ENCODE data around the gene KRT71.
"Not testable (repeated sequence)": the region's sequence is repeated elsewhere in the genome, so short reads cannot be mapped to it uniquely, and the experiment has no call there.

KRT71 gene

DNA sequence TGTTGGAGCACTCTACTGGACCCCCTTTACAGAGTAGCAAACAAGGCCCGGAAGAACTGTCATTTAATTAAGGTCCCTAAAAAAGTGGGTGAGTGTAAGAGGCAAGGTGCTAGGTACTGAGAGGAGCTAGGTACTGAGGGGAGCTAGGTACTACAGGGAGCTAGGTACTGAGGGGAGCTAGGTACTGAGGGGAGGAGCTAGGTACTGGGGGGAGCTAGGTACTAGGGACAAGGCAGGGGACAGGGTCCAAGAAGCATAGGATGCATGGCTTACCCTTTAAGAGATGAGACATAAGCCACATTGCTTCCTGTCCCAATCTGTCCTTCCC lies 37.7 kb downstream of the KRT71 start:
- no peak overlapping the region for H3K4me3 Mint-ChIP-seq
- H3K36me3 Mint-ChIP-seq (ENCODE audit: low read depth) = no peaks in the 10 kb centered on the region
- H3K27ac Mint-ChIP-seq = no peak overlapping the region
- peaks cover 5% of the 10 kb centered on the region for H3K9me3 Mint-ChIP-seq
- peaks cover 1% of the 10 kb centered on the region for H3K27me3 Mint-ChIP-seq
- no peaks in the 10 kb centered on the region for H3K4me1 Mint-ChIP-seq (ENCODE audit: low read depth)

DNA sequence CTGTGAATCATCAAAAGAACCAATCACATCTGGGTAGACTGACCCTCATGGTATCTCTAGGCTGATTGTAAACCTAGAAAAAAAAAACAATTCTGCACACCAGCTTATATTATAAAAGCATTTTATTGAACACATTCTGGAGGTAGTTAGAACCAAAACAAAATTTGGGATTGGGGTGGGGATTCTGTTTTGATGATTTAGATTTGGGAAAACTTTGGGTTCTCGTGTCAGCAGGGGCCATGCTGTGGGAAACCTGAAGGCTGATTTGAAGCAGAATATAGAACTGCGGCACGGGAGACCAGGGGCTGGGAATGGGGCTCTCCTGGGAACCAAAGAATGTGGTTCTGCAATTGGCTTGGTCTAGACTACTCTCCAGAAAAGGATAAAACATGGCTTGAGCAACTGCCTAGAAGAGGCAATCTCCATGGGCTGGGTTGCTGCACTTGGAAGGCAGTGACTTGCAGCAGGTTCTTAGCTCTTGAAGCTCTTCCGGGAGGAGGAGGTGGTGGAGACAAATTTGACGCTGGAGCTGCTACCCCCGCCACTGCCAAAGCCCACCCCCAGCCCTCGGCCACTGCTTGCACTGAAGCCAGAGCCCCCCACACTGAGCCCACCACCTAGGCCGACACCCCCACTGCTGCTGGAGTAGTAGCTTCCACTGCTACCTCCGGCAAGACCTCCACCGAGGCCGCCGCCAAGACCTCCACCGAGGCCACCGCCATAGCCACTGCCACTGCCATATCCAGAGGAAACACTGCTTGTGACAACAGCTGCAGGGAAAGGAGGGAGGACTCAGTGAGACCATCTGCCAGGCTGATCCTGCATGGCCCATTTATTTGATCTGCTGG lies 38.2 kb downstream of the KRT71 start:
- H3K36me3 Mint-ChIP-seq (ENCODE audit: low read depth) = no peaks in the 10 kb centered on the region
- no peak overlapping the region for H3K4me3 Mint-ChIP-seq
- H3K27me3 Mint-ChIP-seq = peaks cover 7% of the 10 kb centered on the region
- no peaks in the 10 kb centered on the region for H3K4me1 Mint-ChIP-seq (ENCODE audit: low read depth)
- peaks cover 5% of the 10 kb centered on the region for H3K9me3 Mint-ChIP-seq
- no peak overlapping the region for H3K27ac Mint-ChIP-seq

DNA sequence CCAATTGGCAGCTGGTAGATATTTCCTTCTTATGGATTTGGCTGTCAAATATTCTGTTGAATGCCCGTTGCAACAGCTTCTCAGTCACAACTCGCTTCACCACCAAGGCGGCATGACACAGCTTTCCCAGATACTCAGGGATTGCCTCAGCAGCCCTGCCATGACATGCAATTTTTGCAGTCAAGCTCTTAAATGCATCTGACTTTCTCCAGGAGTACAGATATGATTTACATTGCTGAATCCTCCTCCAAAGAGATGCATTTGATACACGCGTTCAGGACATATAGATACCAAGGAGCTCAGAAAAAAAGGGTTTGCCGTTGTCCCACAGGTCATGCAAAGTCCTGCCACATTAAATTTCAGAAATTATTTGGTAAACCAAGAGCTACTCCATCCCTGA lies 39.2 kb downstream of the KRT71 start:
- H3K4me3 Mint-ChIP-seq = no peak overlapping the region
- peaks cover 16% of the 10 kb centered on the region for H3K27me3 Mint-ChIP-seq
- H3K36me3 Mint-ChIP-seq (ENCODE audit: low read depth) = no peaks in the 10 kb centered on the region
- H3K4me1 Mint-ChIP-seq (ENCODE audit: low read depth) = no peaks in the 10 kb centered on the region
- H3K9me3 Mint-ChIP-seq = peaks cover 5% of the 10 kb centered on the region
- no peak overlapping the region for H3K27ac Mint-ChIP-seq

DNA sequence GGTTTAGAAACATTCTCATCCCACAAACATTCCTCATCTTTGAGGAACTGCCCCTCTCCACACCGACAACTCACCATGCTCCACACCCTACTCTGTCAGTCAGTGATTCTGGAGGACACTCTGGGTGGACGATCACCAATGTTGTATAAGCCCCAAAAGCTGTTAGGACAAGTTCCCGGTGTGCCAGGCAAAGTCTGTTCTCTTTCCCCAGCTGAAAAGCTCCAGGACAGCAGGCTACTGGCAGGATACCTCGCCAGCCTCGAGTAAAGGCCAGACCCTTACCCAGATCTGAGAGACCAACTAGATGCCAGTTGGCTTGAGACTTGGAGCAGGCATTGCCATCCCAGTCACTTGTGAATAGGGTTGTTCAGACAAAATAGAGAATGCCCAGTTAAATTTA lies 44.7 kb downstream of the KRT71 start:
- H3K9me3 Mint-ChIP-seq = peaks cover 5% of the 10 kb centered on the region
- no peaks in the 10 kb centered on the region for H3K4me1 Mint-ChIP-seq (ENCODE audit: low read depth)
- no peak overlapping the region for H3K4me3 Mint-ChIP-seq
- no peaks in the 10 kb centered on the region for H3K36me3 Mint-ChIP-seq (ENCODE audit: low read depth)
- H3K27ac Mint-ChIP-seq = no peak overlapping the region
- H3K27me3 Mint-ChIP-seq = peaks cover 40% of the 10 kb centered on the region

DNA sequence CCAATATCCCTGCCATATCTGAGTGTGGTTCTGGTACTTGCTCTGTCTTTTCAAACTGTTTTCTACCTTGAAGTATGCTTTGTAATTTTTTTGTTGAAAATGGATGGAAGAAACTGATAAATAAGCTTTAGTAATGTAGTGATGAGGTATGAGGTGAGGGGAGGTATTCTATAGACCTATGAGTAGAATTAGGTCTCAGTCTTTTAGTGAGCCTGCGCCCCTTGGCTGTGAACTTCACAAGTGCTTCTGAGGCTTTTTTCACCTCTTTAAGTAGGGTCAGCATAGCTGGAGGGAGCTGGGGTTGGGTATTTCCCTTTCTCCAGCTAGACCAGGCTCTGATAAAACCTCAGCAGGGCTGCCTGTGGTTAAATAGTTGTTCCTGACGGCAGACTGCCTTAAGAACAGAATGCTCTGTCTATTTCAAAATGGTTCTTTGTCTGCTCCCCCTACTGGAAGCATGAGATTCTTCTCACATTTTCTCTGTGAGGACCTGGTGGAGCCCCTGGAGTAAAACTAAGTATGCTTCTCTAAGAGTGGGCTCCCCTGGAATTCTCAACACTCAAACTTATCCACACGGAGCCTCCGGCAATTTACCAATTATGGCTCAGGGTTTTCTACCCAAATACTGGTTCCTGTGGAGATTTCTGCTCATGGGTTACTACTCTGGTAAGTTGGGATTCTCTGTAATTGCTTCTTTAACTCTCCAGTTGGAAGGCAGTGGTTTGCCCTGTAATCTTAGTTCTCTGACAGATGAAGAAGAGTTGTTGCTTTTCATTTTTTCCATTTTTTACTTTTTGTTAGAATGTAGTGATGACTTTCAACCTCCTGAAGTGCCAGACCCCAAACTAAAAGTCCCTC lies 45.9 kb downstream of the KRT71 start:
- Mint-ChIP-seq H3K27me3 (peaks cover 42% of the 10 kb centered on the region), H3K4me3 (no peak overlapping the region), H3K9me3 (peaks cover 5% of the 10 kb centered on the region), H3K27ac (no peak overlapping the region), H3K4me1 (ENCODE audit: low read depth) (no peaks in the 10 kb centered on the region), H3K36me3 (ENCODE audit: low read depth) (no peaks in the 10 kb centered on the region)

DNA sequence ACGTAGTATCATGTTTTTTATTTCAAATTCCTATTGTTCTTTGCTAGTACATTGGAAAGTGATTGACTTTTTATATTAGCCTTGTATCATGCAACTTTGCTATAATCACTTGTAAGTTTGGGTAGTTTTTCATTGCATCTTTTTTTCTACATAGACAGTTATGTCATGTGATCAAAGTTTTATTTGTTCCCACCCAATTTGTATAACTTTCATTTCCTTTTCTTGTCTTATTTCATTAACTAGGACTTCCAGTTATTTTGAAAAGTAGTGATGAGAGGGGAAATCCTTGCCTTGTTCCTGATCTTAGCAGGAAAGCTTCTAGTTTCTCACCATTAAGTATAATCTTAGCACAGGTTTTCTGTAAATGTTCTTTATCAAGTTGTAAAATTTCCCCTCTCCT lies 50.1 kb downstream of the KRT71 start:
- peaks cover 30% of the 10 kb centered on the region for H3K27me3 Mint-ChIP-seq
- H3K27ac Mint-ChIP-seq = no peak overlapping the region
- H3K36me3 Mint-ChIP-seq (ENCODE audit: low read depth) = no peaks in the 10 kb centered on the region
- H3K4me3 Mint-ChIP-seq = no peak overlapping the region
- no peaks in the 10 kb centered on the region for H3K9me3 Mint-ChIP-seq
- H3K4me1 Mint-ChIP-seq (ENCODE audit: low read depth) = no peaks in the 10 kb centered on the region

DNA sequence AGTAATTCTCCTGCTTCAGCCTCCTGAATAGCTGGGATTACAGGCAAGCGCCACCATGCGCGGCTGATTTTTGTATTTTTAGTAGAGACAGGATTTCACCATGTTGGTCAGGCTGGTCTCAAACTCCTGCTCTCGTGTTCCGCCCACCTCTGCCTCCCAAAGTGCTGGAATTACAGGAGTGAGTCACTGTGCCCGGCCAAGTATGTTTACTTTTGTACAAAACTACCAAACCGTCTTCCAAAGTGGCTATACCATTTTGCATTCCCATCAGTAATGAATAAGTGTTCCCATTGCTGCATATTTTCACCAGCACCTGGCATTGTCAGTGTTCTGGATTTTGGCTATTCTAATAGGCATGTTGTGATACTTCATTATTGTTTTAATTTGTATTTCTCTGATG lies 51.5 kb downstream of the KRT71 start:
- no peaks in the 10 kb centered on the region for H3K9me3 Mint-ChIP-seq
- no peak overlapping the region for H3K27ac Mint-ChIP-seq
- peaks cover 19% of the 10 kb centered on the region for H3K27me3 Mint-ChIP-seq
- H3K4me1 Mint-ChIP-seq (ENCODE audit: low read depth) = no peaks in the 10 kb centered on the region
- H3K36me3 Mint-ChIP-seq (ENCODE audit: low read depth) = no peaks in the 10 kb centered on the region
- H3K4me3 Mint-ChIP-seq = no peak overlapping the region

DNA sequence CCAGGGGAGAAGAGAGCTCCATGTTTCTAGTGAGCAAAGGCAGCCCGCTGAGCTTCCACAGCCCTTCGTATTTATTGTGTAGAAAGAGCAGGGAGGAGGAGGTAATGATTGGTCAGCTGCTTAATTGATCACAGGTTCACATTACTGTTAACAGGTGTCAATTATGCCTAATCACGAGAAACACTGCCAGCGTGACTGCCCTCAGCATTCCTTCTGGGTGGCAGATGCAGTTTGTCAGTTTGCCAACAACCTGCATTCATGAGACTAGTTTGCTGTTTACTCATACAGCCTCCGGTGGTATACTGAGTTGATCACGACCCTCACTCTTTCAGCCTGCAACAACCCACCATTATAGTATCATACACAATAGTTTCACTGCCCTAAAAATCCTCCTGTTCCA lies 52.4 kb downstream of the KRT71 start:
- not testable (repeated sequence) for H3K27ac Mint-ChIP-seq; H3K4me3 Mint-ChIP-seq; H3K9me3 Mint-ChIP-seq; H3K4me1 Mint-ChIP-seq (ENCODE audit: low read depth); H3K36me3 Mint-ChIP-seq (ENCODE audit: low read depth)
- peaks cover 12% of the 10 kb centered on the region for H3K27me3 Mint-ChIP-seq

DNA sequence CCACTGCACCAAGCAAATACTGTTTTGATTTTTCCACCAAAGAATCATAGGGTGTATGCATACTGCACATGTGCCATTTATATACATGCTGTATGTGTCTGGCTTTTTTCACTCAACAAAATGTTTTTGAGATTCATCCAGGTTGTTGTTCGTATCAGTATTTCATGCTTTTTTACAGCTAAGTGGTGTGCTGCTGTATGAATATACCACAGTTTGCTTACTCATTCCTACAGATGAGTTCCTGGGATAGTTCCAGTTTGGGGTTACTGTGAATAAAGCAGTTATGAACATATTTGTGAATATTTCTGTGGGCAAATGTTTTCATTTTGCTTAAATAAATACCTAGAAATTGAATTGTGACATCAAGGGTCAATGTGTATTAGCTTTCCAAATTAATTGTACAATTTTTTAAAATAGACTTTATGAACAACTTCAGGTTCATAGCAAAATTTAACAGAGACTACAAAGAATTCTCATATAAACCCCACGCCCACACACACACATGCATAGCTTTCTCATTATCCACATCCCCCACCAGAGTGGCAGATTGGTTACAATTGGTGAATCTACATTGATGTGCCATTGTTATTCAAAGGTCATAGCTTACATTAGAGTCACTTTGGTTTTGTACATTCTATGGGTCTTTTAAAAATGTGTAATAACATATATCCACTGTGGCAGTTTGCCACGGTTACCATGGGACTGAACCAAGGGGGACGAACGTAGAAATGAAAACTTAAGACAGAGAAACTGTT lies 53.0 kb downstream of the KRT71 start:
- no peak overlapping the region for H3K4me3 Mint-ChIP-seq
- H3K27ac Mint-ChIP-seq = no peak overlapping the region
- peaks cover 12% of the 10 kb centered on the region for H3K27me3 Mint-ChIP-seq
- H3K36me3 Mint-ChIP-seq (ENCODE audit: low read depth) = no peaks in the 10 kb centered on the region
- no peaks in the 10 kb centered on the region for H3K4me1 Mint-ChIP-seq (ENCODE audit: low read depth)
- no peaks in the 10 kb centered on the region for H3K9me3 Mint-ChIP-seq

DNA sequence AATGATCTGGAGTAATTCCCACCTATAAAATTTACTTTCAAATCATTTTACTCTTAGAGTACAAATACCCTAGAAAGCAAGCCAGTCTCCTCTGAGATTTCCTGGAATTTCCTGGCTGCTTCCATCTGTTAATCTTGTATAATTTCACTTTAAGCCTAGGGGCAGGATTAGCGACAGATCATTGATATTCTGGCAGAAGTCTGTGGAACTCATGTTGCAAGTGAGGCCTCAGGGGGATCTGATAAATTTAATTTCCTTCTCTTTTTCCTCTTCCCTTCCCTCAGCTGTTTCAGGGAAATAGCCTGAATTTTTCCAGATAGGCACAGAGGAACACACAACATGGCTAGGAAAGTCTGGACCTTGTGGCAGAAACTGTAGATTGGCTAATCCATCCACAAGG lies 54.0 kb downstream of the KRT71 start:
- Mint-ChIP-seq H3K36me3 (ENCODE audit: low read depth) (no peaks in the 10 kb centered on the region), H3K27ac (no peak overlapping the region), H3K4me1 (ENCODE audit: low read depth) (no peaks in the 10 kb centered on the region), H3K27me3 (peaks cover 12% of the 10 kb centered on the region), H3K4me3 (no peak overlapping the region), H3K9me3 (no peaks in the 10 kb centered on the region)

DNA sequence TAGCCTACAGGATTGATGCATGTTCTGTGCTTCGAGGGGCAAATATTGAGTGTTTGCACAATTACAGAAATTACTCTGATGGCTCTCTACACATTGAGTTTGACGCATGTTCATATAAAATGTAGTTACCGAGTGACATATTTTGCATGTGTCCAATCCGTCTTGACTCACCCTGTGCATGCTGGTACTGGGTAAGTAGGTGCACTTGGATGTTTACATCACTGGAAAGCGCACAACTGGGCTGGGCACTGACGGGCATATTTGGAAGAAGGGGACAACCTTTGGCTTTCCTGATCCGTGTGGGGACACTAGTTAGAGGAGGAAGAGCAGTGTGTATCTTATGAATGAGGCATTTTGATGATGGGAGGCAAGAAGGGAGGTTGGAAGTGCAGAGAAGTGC lies 55.0 kb downstream of the KRT71 start:
- Mint-ChIP-seq H3K27me3 (peaks cover 12% of the 10 kb centered on the region), H3K4me1 (ENCODE audit: low read depth) (no peaks in the 10 kb centered on the region), H3K4me3 (no peak overlapping the region), H3K27ac (no peak overlapping the region), H3K36me3 (ENCODE audit: low read depth) (no peaks in the 10 kb centered on the region), H3K9me3 (no peaks in the 10 kb centered on the region)

DNA sequence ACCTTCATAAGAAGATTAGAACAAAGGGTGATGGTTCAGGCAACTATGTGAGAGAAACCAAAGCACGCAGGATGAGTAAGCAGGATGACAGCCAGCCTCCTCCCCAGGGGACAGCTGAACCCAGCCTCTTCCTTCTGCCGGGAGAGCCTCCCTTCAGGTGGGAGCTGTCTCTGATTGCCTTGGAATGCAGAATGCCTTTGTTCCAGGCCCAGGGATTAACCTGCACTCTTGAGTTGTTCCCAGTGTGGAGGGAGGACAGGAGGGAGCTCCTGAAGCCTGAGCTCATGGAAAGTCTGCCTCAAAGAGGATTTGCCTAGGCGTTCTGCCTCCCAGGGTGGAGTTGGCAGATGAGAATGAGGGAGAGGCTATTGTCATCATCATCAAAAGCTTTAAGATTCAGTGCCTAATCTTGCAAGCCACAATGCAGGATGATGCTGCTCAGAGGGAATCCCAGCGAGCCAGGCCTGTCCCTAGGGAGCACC lies 56.3 kb downstream of the KRT71 start:
- H3K4me1 Mint-ChIP-seq (ENCODE audit: low read depth) = no peaks in the 10 kb centered on the region
- H3K27ac Mint-ChIP-seq = no peak overlapping the region
- no peak overlapping the region for H3K4me3 Mint-ChIP-seq
- H3K27me3 Mint-ChIP-seq = peaks cover 9% of the 10 kb centered on the region
- no peaks in the 10 kb centered on the region for H3K9me3 Mint-ChIP-seq
- no peaks in the 10 kb centered on the region for H3K36me3 Mint-ChIP-seq (ENCODE audit: low read depth)

DNA sequence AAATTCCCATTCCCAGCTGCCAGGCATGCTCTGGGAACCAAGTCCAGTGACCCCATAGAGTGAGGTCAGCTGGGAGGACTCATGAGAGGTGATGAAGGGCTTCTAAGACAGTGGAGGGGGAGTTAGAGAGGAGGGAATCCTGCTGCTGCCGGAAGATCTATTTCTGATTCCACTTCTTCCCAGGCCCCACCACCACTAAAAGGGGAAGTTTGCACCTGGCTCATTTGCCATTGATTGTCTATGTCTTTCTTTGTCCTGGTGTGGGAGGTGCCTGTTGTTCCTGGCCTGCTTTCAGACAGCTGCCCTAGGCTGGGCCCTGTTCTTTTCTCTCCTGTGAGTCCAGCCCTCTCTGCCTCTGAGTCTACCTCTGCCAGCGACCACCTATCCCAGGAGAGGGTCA lies 56.9 kb downstream of the KRT71 start:
- no peaks in the 10 kb centered on the region for H3K9me3 Mint-ChIP-seq
- no peak overlapping the region for H3K4me3 Mint-ChIP-seq
- H3K27ac Mint-ChIP-seq = no peak overlapping the region
- no peaks in the 10 kb centered on the region for H3K4me1 Mint-ChIP-seq (ENCODE audit: low read depth)
- H3K27me3 Mint-ChIP-seq = peaks cover 13% of the 10 kb centered on the region
- no peaks in the 10 kb centered on the region for H3K36me3 Mint-ChIP-seq (ENCODE audit: low read depth)

DNA sequence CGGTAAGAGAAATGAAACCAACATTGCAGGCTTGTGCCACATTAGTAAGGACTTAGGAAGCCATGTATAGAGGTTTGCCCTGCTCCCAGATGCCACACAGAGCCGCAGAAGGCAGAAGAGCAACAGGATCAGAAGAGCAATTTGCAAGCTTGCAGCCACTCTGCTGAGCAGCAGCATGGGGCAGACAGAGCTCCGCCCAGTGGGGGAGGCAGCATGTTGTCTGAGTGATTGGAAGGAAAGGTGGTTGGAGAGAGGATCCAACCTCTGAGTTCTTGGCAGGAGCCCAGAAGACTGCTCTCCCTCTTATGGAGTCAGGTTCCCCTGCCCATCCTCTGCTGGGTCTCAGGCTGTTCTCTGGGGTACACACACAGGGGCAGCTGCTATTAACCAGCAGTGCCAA lies 57.6 kb downstream of the KRT71 start:
- H3K9me3 Mint-ChIP-seq = no peaks in the 10 kb centered on the region
- H3K27me3 Mint-ChIP-seq = peaks cover 17% of the 10 kb centered on the region
- no peaks in the 10 kb centered on the region for H3K36me3 Mint-ChIP-seq (ENCODE audit: low read depth)
- H3K4me1 Mint-ChIP-seq (ENCODE audit: low read depth) = no peaks in the 10 kb centered on the region
- no peak overlapping the region for H3K4me3 Mint-ChIP-seq
- no peak overlapping the region for H3K27ac Mint-ChIP-seq

DNA sequence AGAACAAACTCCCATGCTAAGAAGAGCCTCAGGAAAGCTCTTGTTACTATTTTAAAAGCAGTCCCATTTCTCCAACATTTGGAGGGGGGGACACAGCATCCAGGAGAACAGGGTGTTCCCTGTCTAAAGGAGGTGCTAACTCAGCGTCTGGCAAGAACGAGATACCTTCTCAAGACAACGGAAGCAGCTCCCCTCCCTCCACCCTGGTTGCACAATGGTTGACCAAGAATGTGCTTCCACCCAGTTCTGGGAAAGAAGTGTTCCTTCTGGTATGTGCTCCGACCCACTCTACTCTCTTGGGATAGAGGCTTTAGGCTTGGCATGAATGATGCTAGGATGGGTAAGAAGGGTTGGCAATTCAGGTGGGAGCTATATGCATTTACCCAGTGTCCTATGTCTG lies 58.4 kb downstream of the KRT71 start:
- Mint-ChIP-seq H3K36me3 (ENCODE audit: low read depth) (no peaks in the 10 kb centered on the region), H3K4me3 (no peak overlapping the region), H3K9me3 (no peaks in the 10 kb centered on the region), H3K27me3 (peaks cover 17% of the 10 kb centered on the region), H3K27ac (no peak overlapping the region), H3K4me1 (ENCODE audit: low read depth) (no peaks in the 10 kb centered on the region)

All from stimulated activated naive CD8-positive, alpha-beta T cell treated with anti-CD3 and anti-CD28 coated beads, Interleukin-15, Interleukin-2, amounts not matched to agents 100 ng/mL and 50 ng/mL, for 24 hours (primary cell).